Forelimb muscle (tissue), 1 donor: ENCODE measurements around the gene RELL2. TPM values are rescaled to one million over a fixed set of nuclear protein-coding genes. Genes with fewer than 3 reads are reported as not detected.

Experiments used
- DNase-seq: peaks from one replicate; pipeline ENCODE4 v3.0.0-alpha.2; 2013; ENCODE audit warnings: low read depth
- polyA plus RNA-seq: library from polyadenylated mRNA; unstranded; fragments of 120-200 nt; gene quantifications from one replicate; pipeline ENCODE4 v1.2.1, GENCODE V29; 2013; ENCODE audit not compliant: insufficient read length

Gene RELL2
- polyA plus RNA-seq, 1 donor, result 0.15 TPM

DNA sequence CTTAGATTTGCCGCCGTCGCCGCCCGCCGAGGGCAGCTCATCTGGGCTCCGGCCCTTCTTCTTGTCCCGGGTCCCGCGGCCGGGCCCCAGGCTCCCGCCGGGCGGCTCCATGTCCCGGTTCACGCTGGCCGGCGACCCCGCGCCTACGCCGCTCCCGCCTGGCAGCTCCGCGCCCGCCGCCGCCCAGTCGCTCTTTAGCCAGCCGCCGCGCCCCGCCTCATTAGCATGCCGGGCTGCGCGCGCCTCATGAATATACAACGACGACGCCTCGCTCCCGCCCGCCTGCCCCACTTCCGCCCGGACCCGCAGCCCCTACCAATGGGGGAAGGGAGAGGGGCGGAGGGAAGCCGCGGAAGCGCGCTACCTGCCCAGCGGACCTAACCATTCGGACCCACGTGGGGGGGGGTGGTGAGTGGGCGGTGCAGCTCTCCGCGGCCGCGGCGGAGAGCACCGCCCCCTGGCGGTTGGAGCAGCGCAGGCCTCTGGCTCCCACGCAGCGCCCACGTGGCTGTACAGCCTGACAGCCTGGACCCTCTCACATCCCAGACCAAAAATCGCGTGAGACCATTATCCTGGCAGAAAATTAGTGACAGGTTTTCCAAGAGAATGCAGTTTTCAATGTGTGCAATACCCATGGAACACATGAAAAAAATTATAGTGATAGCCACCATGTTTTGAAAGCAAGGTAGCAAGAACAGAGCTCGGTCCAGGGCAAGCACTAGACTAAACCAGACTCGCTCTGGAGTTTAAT lies 17.8 kb upstream of the RELL2 start, which contains the start of gene DIAPH1:
Gene DIAPH1, minus strand, starts transcription at position 197 of the 751 bp plus-strand sequence. Its CDS starts 86 bp downstream, at position 111.
- DNase-seq, result peak; percentile 77

DNA sequence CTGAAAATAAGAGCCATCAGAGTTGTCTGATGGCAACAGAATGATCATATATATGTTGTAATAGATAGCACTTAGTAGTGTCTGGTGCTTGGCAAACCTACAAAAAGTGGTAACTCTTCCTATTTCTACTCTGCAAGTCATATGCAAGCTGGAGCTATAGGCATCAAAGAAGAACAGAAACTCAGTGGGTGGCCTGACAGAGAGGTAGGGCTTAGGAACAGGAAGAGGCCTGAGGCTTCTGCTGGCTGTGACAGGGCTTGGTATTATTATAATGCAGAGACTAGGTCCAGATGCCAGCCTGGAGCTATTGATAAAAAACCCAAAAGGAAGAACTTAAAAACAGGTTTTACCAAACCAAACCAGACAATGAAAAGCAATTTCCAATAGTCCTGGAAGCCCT lies 13.6 kb upstream of the RELL2 start:
- no peak for DNase-seq

DNA sequence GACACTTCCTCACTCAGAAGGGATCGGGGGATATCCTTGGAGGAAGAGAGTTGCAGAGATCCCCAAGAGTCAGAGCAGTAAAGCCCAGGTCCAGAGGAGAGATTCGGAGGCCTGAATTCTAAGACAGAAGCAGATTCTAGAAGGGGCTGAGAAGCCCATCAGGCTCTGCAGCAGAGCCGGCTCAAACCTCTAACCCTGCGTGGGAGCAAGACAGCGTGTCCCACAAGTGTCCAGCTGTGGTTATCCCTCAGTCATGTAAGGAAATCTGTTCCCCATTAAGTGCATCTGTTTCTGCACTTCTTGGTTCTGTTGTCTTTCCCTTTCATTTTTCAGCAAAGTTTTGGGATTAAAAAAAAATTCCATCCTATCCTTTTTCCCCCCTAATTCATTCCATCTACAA lies 13.2 kb upstream of the RELL2 start:
- no peak for DNase-seq

DNA sequence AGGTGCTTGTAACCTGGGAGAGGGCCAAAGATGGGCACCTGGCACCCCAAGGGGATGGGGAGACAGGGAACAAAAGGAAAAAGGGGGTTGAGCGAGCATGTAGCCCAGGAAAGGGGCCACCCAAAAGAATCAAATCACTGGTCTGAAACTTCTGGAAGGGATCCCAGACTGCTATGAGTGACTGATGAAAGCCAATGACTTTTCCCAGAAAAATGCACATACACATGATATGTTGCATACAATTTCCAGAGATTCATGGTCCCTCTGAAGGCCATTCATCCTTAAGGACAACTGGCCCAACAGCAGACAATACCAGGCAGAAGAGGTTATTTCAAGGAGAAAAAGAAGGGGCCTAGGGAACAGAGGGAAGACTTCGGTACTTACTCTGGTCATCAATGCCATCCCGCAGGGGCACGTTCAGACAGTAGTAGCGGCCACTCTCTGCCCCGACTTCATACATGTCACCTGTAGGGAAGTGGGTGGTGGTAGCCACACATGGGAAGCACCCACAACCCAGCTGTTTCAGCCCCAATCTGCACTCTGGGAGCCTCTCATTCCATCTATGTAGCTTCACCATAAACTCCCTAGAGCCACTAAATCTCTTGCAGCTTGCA lies 8.5 kb upstream of the RELL2 start:
- DNase-seq, result no peak

DNA sequence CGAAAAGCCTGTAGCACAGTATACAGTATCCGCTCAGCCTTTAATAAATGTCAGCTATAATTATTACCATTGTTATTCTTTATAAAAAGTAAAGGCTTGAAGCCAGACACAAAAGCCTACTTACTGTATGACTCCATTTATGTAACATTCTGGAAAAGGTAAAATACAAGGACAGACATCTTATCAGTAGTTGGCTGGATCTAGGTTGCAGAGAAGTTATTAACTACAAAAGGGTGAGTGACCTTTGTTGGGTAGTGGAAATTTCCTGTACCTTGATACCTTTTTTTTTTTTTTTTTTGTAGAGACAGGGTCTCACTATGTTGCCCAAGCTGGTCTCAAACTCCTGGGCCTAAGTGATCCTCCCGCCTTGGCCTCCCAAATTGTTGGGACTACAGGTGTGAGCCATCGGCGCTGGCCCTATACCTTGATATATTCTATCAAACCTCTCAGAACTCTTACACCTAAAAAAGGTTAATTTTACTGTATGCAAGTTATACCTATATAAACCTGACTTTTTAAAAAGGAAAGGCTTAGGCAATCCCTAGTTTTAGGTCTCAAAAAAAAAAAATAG lies 6.1 kb upstream of the RELL2 start:
- no peak for DNase-seq

DNA sequence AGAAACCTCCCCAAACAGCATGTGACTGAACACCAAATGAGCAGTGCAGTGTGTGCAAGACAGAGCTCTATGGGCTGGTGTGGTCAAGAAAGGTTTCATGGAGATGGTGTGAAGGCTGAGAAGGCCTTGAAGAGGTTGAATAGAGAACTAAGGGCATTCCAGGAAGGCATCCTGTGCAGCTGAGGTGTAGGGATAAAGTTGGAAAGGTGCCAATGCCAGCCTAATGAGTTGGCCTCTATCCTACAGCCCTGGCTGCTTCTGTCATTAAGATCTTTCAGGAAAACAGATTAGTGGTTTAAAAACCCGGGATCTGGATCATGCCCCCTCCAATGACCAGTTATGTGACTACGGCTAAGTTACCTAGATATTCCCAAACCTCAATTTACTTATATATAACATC lies 4.1 kb upstream of the RELL2 start:
- no peak for DNase-seq

DNA sequence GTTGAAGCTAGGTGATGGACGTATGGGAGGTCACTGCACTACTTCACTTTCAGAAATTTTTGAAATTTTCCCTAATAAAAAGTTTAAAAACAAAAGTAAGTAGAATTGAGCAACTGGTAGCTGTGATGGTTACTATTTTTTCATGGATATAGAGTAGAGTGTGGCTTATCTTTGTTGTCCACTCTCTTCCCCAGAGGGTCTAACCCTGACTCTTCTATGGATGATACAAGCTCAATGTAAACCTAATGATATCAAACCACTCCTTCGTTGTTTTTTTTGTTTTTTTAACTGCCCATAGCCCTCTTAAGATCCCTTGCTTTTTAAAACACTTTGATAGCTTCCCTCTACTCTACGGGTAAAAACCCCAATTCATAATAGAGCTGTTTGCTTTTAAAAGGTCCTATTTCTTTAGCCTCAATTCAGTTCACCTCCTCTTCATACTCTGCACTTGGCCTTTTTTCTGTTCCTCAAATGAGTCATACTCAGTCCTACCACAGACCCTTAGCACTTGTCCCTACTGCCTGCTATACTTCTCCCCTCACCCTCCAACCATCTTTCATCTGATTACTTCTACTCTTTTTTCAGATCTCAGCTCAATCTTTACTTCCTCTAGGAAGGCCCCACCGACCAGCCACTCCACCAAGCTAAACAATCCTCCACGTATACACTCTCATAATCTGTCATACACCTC lies 2.8 kb upstream of the RELL2 start:
- DNase-seq, result no peak

DNA sequence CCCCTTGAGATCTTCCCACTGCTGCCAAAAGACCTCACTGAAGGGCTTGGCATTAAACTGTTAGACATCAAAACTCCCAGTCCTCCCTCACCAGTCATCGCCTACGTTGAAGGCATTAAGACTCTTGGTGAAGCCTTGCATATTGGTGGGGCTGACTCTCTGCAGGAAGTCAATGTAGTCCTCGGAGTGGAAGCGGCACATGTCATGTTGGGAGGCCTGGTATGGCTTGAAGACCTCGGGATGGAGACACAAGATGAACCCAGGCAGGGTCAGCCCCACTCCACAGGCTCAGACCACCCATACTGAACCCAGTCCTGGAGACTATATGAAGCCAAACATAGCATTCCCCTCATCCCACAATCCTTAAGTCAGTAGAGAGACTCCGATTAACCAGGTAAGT lies 2.1 kb upstream of the RELL2 start:
- no peak for DNase-seq

DNA sequence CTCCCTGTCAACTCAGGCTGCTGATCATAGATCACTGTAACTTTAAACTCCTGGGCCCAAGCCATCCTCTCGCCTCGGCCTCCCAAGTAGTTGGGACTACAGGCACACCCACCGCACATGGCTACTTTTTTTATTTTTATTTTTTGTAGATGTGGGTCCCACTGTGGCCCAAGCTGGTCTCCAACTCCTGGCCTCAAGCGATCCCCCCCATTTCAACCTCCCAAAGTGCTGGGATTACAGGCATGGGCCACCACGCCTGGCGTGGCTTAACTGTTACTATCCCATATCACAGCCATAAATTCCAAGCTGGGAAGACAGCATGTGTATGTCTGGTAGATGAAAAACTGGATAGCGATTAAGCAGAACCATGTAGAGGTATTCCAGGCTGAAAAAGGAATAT lies 1.2 kb upstream of the RELL2 start:
- no peak for DNase-seq

DNA sequence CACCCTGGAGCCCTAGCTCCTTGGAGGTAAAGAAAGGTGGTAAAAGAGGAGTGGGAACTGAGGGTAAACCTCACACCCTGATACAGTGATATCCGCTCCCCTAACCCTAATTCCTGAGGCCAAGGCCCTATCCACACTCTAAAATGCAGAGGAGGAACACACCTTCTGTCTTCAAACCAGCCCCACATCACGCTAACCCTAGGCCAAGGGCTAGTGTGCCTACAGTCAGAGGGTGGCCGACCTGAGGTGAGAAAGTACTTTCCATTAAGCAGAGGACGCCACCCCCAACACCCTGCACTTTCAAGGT lies 738 bp upstream of the RELL2 start:
- no peak for DNase-seq

DNA sequence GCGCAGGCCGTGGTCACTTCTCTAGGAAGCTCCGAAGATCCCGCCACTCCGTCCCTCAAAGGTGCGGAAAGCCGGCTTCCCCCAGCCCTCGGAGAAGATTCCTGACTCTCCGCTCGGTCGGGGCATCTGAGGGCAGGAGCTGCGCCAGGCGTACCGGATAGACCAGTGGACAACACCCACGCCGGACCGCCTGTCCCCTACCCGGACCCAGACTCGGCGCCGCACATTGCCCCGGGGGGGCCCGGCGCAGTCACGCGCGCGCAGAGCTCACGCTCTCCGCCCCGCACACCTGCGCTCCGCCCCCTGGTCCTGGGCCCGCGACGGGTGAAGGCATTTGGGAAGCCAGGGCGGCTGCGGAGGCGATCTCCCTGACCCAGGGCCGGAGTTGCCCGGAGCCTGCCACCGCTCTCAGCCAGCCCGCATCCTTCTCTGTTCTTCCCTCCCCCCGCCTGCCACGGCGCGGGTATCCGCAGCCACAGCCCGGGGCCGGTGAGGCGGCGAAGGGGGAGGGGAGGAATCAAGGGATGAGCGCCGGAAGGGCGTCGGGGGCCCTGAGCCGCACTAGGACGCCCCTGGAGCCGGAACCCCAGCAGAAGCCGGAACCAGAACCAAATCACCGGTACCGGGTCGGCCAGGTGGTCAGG lies 448 bp downstream of the RELL2 start:
- no peak for DNase-seq

DNA sequence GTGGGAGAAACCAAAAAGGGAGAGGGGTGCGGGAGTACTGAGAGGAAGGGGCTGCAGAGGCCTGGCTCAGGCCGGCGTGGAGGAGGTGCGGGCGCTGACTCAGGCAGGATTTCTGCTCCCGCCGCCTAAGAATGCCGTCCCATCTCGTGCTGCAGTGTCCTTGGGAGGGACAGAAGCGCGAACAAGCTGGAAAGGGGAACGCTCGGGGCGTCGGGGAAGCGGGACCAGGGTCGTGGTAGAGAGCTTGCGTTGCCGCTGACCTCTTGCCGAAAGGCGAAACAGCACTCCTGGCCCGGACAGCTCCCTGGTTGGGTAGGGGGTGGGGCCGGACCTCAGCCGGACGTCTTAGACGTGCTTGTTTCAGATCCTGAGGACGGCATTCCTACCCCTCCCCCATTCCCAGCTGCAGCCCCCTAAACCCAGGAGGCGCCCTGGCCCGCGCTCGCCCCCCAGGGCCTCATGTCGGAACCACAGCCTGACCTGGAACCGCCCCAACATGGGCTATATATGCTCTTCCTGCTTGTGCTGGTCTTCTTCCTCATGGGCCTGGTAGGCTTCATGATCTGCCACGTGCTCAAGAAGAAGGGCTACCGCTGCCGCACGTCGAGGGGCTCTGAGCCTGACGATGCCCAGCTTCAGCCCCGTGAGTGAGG lies 1.1 kb downstream of the RELL2 start:
- DNase-seq, result no peak

DNA sequence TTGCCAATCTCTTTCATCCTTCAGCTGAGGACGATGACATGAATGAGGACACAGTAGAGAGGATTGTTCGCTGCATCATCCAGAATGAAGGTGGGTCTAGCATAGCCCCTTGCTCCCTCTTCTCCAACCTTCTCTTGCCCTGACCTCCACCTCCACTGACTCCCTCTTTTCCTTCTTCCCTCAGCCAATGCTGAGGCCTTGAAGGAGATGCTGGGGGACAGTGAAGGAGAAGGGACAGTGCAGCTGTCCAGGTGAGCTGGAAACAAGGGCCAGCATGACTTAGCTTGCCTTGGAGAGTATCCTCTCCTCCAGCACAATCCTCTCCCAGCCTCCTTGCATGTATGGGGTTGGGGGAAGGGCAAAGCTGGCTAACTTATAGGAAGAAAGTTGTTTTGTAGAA lies 2.0 kb downstream of the RELL2 start:
- no peak for DNase-seq

DNA sequence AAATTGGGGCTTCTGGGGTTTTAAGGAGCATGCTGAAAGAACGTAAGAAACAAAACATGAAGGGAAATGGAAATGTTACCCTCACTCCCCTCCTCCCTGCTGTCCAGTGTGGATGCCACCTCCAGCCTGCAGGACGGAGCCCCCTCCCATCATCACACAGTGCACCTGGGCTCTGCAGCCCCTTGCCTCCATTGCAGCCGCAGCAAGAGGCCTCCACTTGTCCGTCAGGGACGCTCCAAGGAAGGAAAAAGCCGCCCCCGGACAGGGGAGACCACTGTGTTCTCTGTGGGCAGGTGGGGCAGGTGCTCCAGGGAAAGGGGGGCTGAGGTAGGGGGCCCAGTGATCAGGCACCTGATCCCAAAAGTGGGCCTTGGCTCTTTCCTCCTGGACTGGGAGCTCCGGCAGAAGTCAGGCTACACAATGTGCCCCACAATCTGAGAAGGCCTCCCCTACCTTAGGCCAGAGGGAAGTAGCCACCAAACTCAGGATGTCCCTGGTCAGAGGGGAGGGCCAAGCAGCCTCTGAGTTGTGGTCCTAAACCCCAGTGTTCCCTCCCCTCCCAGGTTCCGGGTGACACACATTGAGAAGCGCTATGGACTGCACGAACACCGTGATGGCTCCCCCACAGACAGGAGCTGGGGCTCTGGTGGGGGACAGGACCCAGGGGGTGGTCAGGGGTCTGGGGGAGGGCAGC lies 2.7 kb downstream of the RELL2 start:
- no peak for DNase-seq

DNA sequence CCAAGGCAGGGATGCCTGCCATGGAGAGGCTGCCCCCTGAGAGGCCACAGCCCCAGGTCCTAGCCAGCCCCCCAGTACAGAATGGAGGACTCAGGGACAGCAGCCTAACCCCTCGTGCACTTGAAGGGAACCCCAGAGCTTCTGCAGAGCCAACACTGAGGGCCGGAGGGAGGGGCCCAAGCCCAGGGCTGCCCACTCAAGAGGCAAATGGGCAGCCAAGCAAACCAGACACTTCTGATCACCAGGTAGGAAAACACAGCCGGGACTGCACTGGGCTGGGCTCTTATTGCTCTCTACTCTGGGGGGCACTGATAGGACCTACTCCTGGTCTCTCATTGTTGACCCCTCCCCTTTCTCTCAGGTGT lies 3.2 kb downstream of the RELL2 start:
- no peak for DNase-seq

DNA sequence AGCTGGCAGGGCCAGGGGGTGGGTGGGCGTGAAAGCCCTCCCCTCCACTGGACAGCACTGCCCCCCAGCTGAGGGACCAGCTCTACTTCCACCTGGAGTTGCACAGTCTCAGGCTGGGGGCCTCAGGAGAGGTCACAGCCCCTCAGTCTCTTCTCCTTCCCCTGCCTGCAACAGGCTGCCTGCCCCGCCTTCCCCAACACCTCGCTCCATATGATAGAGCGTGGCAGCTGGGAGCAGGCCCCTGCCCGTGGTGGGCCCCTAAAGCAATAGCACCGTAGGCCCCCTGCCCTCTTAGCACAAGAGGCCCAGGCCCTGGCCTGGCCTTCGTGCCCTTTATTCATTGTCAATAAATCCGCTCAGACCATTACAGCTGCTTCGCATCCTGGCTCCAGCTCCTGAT lies 3.9 kb downstream of the RELL2 start:
- no peak for DNase-seq

DNA sequence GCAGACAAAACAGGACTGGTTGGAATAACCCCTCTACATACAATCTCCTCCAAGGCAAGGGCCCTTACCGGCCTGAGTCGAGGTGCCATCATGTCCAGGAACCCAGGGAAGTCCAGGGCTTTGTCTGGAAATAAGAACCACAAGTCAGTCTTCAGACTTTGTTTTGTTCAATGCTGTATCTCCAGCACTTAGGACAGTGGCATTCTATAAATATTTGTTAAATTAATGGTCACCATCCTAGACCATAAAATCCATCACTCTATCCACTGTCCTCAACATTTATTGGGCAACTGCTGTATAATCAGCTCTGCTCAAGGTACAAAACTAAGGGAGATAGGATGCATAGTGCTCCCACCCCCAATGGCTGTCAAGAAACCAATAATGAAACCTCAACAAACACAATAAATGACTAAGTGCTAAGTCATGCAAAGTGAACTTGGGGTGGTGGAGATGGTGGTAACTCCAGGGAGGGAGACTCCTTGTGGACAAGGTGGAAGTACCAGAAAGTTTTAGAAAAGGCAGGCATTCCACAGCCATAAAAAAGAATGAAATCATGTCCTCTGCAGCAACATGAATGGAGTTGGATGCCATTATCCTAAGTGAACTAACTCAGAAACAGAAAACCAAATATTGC lies 5.0 kb downstream of the RELL2 start:
- no peak for DNase-seq

DNA sequence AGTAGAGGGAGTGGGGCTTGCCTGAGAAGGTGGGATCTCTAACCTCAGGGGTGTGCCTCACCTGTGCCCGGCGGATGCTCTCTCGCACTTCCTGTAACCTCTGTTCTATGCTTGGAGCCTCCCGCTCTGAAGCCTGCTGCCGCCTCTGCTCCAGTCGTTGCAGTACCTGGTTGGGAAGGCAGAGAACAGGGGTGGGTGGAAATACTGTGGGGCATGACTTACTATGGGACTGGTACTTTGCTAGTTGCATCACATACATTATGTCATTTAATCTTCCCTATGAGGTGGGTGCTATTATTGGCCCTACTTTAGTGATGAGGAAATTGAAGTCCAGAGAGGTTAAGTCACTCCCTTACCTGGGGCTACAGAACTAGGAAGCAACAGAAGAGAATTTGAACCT lies 9.2 kb downstream of the RELL2 start:
- DNase-seq, result no peak

DNA sequence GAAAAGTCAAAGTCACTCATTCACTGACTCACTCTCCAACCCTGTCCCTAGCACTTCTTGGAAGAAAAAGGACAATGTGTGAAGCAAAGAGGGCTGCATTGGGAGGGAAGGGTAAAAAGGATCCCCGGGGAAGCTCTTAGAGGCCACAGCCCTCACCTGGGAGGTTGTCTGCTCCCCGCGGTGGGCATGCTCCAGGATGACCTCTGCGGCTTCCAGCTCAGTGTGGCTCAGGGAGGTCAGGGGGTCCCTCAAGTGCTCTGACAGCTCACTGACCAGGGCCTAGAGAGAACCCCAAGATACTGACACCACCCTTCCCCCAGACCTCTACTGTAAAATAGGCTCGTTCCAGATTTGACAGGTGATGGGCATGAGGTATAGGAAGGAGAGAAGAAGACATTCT lies 10.4 kb downstream of the RELL2 start:
- no peak for DNase-seq

DNA sequence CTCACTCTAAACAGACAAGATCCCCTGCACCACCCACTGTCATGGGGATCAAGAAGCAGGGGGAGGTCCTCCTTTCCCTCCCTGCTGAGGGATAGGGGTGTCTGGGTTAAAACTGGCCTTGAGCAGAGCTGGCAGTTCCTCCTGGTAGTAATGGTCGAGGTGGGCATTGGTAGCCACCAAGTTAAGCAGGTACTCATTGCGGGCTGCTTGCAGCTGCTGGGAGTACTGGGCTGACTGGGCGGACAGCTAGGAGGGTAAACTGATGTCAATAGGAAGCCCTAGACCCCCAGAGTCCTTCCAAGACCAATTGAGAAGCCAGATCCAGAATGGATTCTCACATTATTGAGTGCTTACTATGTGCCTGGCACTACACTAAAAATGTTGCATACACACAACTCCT lies 11.1 kb downstream of the RELL2 start:
- no peak for DNase-seq
